ENCODE data around the gene NLRC4. TPM values are rescaled to one million over a fixed set of nuclear protein-coding genes. Genes with fewer than 3 reads are reported as not detected.

The NLRC4 gene
- total and polyA plus RNA-seq, 9 of the 15 experiments (the other 6 are each of a cell fraction or from before 2014, with no cell fraction given) = 0.03 to 0.18 (median 0.06) TPM; not detected in 2

DNA sequence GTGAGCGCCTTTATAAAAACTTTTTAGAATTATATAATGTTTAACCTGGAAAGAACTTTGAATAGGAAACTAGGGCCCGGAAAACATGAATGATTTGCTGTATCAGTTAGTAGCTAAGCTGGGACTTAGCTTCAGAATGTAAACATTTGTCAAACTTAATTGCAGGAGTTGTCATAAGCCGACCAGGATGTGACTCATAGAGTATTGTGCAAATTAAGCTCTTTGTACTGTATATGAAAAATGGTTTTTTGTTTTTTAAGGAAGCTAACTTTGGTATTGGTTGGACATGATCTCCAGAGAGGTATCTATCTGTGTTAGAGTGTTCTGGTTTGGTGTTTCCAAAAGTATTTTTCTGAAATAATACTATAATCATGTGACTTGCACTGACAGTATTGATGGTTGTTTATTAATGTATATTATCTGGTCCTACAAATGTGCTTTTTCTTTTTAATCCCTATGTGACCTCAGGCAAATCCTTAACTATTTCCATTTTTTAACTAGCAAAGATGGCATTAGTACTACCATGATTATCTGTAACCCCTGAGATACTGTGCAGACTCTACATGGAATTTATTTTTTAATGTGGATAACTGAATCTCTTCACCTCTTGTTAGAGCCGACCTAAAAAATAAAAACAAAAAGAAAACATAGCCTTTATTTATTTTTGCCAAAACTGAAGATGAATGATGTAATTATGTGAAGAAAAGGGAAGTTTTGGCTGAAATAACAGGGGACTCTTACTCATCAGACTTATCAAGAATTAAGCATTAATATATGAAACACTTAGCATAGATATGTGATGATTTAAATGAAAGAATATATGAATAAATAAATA is 24.7 kb upstream of the NLRC4 start (continued):
- no peak for TF ChIP-seq NFRKB (IDR thresholded peaks at IDR 0.05; ENCODE audit: low read depth)
- TF ChIP-seq MEIS2 (IDR thresholded peaks at IDR 0.05; ENCODE audit: partially characterized antibody) = peak; percentile 26
- TF ChIP-seq, protein P1, sequence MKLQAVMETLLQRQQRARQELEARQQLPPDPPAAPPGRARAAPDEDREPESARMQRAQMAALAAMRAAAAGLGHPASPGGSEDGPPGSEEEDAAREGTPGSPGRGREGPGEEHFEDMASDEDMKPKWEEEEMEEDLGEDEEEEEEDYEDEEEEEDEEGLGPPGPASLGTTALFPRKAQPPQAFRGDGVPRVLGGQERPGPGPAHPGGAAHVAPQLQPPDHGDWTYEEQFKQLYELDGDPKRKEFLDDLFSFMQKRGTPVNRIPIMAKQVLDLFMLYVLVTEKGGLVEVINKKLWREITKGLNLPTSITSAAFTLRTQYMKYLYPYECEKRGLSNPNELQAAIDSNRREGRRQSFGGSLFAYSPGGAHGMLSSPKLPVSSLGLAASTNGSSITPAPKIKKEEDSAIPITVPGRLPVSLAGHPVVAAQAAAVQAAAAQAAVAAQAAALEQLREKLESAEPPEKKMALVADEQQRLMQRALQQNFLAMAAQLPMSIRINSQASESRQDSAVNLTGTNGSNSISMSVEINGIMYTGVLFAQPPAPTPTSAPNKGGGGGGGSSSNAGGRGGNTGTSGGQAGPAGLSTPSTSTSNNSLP (IDR thresholded peaks at IDR 0.05; ENCODE audit: borderline replicate concordance, low read depth, low read length) = 0 out of 2 replicates have a peak, but pooled peaks have one; percentile 32
- TF ChIP-seq ARID1B (IDR thresholded peaks at IDR 0.05) = peak; percentile 52; the same call in 1 of the 2 replicates
- TF ChIP-seq DPF2 (IDR thresholded peaks at IDR 0.05) = peak; percentile 37; the same call in 1 of the 2 replicates
- TF ChIP-seq POLR2H (tag; IDR thresholded peaks at IDR 0.05; ENCODE audit: low read depth) = 0 out of 2 replicates have a peak, but pooled peaks have one; percentile 38
- TF ChIP-seq NR2C1 (IDR thresholded peaks at IDR 0.05) = no peak
- peak; percentile 40; the same call in 1 of the 2 replicates for TF ChIP-seq NR2C1 (tag; IDR thresholded peaks at IDR 0.05)
- peak; percentile 15; the same call in 1 of the 2 replicates for TF ChIP-seq ATF7 (IDR thresholded peaks at IDR 0.05)
- peak; percentile 79 for TF ChIP-seq FOSL1 (tag; conservative IDR thresholded peaks at IDR 0.05)
- peak; percentile 49; the same call in 1 of the 2 replicates for TF ChIP-seq ZNF311 (CRISPR knock-in tag; IDR thresholded peaks at IDR 0.05)
- TF ChIP-seq ESRRB (CRISPR knock-in tag; IDR thresholded peaks at IDR 0.05; ENCODE audit: borderline replicate concordance) = no peak
- TF ChIP-seq ZNF780A (CRISPR knock-in tag; IDR thresholded peaks at IDR 0.05) = no peak
- no peak for TF ChIP-seq NCOA2 (IDR thresholded peaks at IDR 0.05; ENCODE audit: partially characterized antibody in 2 of 2)
- TF ChIP-seq PTTG1 (tag; IDR thresholded peaks at IDR 0.05; ENCODE audit: low read depth) = no peak
- peak; percentile 52; the same call in 1 of the 2 replicates for TF ChIP-seq DMBX1 (CRISPR knock-in tag; IDR thresholded peaks at IDR 0.05; ENCODE audit: borderline replicate concordance)
- no peak for TF ChIP-seq SMARCE1 (IDR thresholded peaks at IDR 0.05)
- TF ChIP-seq SMARCC2 (IDR thresholded peaks at IDR 0.05; ENCODE audit: low read depth) = no peak
- no peak for TF ChIP-seq FOXO4 (CRISPR knock-in tag; IDR thresholded peaks at IDR 0.05)
- TF ChIP-seq ZFP1 (CRISPR knock-in tag; IDR thresholded peaks at IDR 0.05) = no peak
- no peak for TF ChIP-seq POLR3A (IDR thresholded peaks at IDR 0.05; ENCODE audit: borderline replicate concordance, extremely low read depth, insufficient read depth, insufficient read length)
- TF ChIP-seq NEUROD1 (IDR thresholded peaks at IDR 0.05; ENCODE audit: borderline replicate concordance, low read depth, low read length, partially characterized antibody) = no peak
- TF ChIP-seq ZZZ3 (IDR thresholded peaks at IDR 0.05) = no peak
- no peak for TF ChIP-seq CEBPG (CRISPR knock-in tag; IDR thresholded peaks at IDR 0.05)
- peak; percentile 49 to 90; a peak in 3 of 4 replicates for TF ChIP-seq CEBPG (tag; conservative IDR thresholded peaks at IDR 0.05 in 1 of 2, IDR thresholded peaks at IDR 0.05 in 1 of 2)
- TF ChIP-seq SMARCA4 (IDR thresholded peaks at IDR 0.05) = peak; percentile 60
- peak; percentile 99 for TF ChIP-seq ZKSCAN8 (CRISPR knock-in tag; IDR thresholded peaks at IDR 0.05)
